ENCODE results near the gene MMP24OS. TPM values are rescaled to one million over a fixed set of nuclear protein-coding genes. Genes with fewer than 3 reads are reported as not detected.

MMP24OS gene
- total RNA-seq, 2 experiments from 2014 or later = 26.4 to 29.2 TPM

DNA sequence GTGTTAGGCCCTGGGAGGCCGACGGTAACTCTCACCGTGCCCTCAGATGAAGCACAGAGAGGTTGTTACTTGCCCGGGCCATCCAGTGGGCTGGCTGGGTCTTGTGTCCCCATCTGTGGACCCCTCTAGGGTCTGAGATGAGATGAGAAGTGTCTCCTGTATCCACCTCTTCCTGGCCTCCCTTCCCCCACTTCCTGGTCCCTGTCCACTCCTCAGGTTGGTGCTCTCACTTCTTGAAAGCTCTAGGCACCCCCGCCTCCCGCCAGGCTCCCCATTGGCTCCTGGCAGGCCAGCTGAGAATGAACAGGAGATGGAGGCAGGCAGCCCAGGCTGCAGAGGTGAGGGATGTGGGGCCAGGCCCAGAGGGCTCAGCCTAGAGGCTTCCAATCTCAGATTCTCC is 1.5 kb downstream of the MMP24OS start:
- peaks cover 11% of the 10 kb centered on the region for H3K4me1 Mint-ChIP-seq (ENCODE audit: low read depth)
- peak overlapping the region; percentile 4 for H3K27ac Mint-ChIP-seq
- intact Hi-C loops (cut with micrococcal nuclease) = loop anchor here (2.0 to 10.0 kb wide), 3 partner anchors 184 to 402 kb away; partner anchors contain the start of genes ACSS2, GGT7, GSS and MYH7B

GRCh38 chr20:35275741-35276251 is 2.1 kb downstream of the MMP24OS start:
- no peak for DNase-seq
- intact Hi-C loops (cut with micrococcal nuclease) = loop anchor here (2.0 to 10.0 kb wide), 3 partner anchors 183 to 401 kb away; partner anchors contain the start of genes ACSS2, GGT7, GSS and MYH7B
- H3K4me1 Mint-ChIP-seq (ENCODE audit: low read depth) = peaks cover 11% of the 10 kb centered on the region
- peaks cover 16% of the 10 kb centered on the region for H3K36me3 Mint-ChIP-seq (ENCODE audit: low read depth)
- H3K9me3 Mint-ChIP-seq = no peaks in the 10 kb centered on the region
- H3K27me3 Mint-ChIP-seq (ENCODE audit: low read depth) = no peaks in the 10 kb centered on the region
- no peak overlapping the region for H3K27ac Mint-ChIP-seq
- peak overlapping the region; percentile 39 for H3K4me3 Mint-ChIP-seq
- CTCF ChIA-PET = interaction anchor here (1.1 to 1.5 kb wide), 2 partner anchors 131 to 172 kb away, joined by 3 to 4 read pairs; no protein-coding TSS in a partner anchor

More for the DNA sequence above, 1.5 kb downstream of the MMP24OS start:
- Mint-ChIP-seq H3K27me3 (ENCODE audit: low read depth) (no peaks in the 10 kb centered on the region), H3K36me3 (ENCODE audit: low read depth) (peaks cover 13% of the 10 kb centered on the region), H3K4me3 (peak overlapping the region; percentile 39), H3K9me3 (no peaks in the 10 kb centered on the region)
- CTCF ChIA-PET = interaction anchor here (0.6 to 0.7 kb wide), 2 partner anchors 23 to 27 kb away, joined by 3 to 4 read pairs; no protein-coding TSS in a partner anchor
- no peak for DNase-seq

DNA sequence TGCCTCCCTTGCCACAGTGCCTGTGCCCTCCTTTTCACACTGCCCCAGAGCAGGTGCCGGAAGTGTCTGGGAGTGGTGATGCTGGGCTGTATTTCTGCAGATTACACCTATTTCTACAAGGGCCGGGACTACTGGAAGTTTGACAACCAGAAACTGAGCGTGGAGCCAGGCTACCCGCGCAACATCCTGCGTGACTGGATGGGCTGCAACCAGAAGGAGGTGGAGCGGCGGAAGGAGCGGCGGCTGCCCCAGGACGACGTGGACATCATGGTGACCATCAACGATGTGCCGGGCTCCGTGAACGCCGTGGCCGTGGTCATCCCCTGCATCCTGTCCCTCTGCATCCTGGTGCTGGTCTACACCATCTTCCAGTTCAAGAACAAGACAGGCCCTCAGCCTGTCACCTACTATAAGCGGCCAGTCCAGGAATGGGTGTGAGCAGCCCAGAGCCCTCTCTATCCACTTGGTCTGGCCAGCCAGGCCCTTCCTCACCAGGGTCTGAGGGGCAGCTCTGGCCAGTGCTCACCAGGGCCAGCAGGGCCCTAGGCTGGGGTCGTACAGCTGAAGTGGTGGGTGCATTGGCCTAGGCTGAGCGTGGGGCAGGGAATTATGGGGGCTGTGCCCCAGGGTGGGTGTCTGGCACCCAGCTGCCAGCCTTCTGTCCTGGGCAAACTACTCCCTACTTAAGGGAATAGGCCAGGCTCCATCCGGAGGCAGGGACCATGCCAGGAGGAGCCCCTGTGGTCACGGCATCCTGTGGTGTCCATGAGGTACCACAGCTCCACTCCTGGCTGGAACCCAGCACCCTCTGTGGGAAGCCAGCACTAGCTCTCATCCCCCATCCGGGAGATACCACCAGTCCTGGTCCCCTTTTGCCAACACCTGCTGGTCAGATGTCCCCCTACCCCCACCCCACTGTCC is 3.5 kb downstream of the MMP24OS start:
- intact Hi-C loops (cut with micrococcal nuclease) = loop anchor here (5.0 to 10.0 kb wide), 2 partner anchors 317 to 400 kb away; partner anchors contain the start of genes ACSS2, GGT7, GSS and MYH7B
- no peaks in the 10 kb centered on the region for H3K27me3 Mint-ChIP-seq (ENCODE audit: low read depth)
- H3K4me1 Mint-ChIP-seq (ENCODE audit: low read depth) = peaks cover 11% of the 10 kb centered on the region
- H3K27ac Mint-ChIP-seq = no peak overlapping the region
- H3K36me3 Mint-ChIP-seq (ENCODE audit: low read depth) = peaks cover 12% of the 10 kb centered on the region
- no peaks in the 10 kb centered on the region for H3K9me3 Mint-ChIP-seq
- no peak for DNase-seq
- CTCF ChIA-PET = interaction anchor here (0.6 to 1.5 kb wide), 3 partner anchors 129 to 178 kb away, joined by 3 to 4 read pairs (median 4); no protein-coding TSS in a partner anchor
- no peak overlapping the region for H3K4me3 Mint-ChIP-seq

GRCh38 chr20:35273449-35274171 is 4.3 kb downstream of the MMP24OS start:
- H3K27me3 Mint-ChIP-seq (ENCODE audit: low read depth) = no peaks in the 10 kb centered on the region
- no peak overlapping the region for H3K27ac Mint-ChIP-seq
- H3K36me3 Mint-ChIP-seq (ENCODE audit: low read depth) = peaks cover 9% of the 10 kb centered on the region
- CTCF ChIA-PET = interaction anchor here (0.6 to 1.3 kb wide), 5 partner anchors 101 to 177 kb away, joined by 3 to 4 read pairs (median 3); no protein-coding TSS in a partner anchor
- peaks cover 11% of the 10 kb centered on the region for H3K4me1 Mint-ChIP-seq (ENCODE audit: low read depth)
- H3K4me3 Mint-ChIP-seq = no peak overlapping the region
- no peaks in the 10 kb centered on the region for H3K9me3 Mint-ChIP-seq
- no peak for DNase-seq
- intact Hi-C loops (cut with micrococcal nuclease) = loop anchor here (10.0 kb wide), 1 partner anchor 399 kb away; the partner anchor contains the start of genes ACSS2 and GGT7

GRCh38 chr20:35271904-35272303 is 6.0 kb downstream of the MMP24OS start:
- Mint-ChIP-seq H3K4me3 (no peak overlapping the region), H3K36me3 (ENCODE audit: low read depth) (peaks cover 3% of the 10 kb centered on the region), H3K4me1 (ENCODE audit: low read depth) (peaks cover 6% of the 10 kb centered on the region), H3K27me3 (ENCODE audit: low read depth) (no peaks in the 10 kb centered on the region), H3K27ac (no peak overlapping the region), H3K9me3 (no peaks in the 10 kb centered on the region)
- intact Hi-C loops (cut with micrococcal nuclease) = loop anchor here (10.0 kb wide), 1 partner anchor 397 kb away; the partner anchor contains the start of genes ACSS2 and GGT7
- CTCF ChIA-PET = interaction anchor here (0.6 to 0.7 kb wide), 2 partner anchors 21 to 51 kb away, joined by 3 read pairs; no protein-coding TSS in a partner anchor
- no peak for DNase-seq

- intact Hi-C loops (cut with micrococcal nuclease) = loop anchor here (10.0 kb wide), 1 partner anchor 396 kb away; the partner anchor contains the start of genes ACSS2 and GGT7
- H3K27ac Mint-ChIP-seq = no peak overlapping the region
- CTCF ChIA-PET = interaction anchor here (0.6 to 1.4 kb wide), 4 partner anchors 20 to 126 kb away, joined by 3 read pairs; no protein-coding TSS in a partner anchor
- H3K4me1 Mint-ChIP-seq (ENCODE audit: low read depth) = peaks cover 3% of the 10 kb centered on the region
- no peak overlapping the region for H3K4me3 Mint-ChIP-seq
- no peaks in the 10 kb centered on the region for H3K27me3 Mint-ChIP-seq (ENCODE audit: low read depth)
- no peak for DNase-seq
- H3K36me3 Mint-ChIP-seq (ENCODE audit: low read depth) = peaks cover 3% of the 10 kb centered on the region
- no peaks in the 10 kb centered on the region for H3K9me3 Mint-ChIP-seq
Observed at GRCh38 chr20:35271073-35271882, 6.6 kb downstream of the MMP24OS start.

DNA sequence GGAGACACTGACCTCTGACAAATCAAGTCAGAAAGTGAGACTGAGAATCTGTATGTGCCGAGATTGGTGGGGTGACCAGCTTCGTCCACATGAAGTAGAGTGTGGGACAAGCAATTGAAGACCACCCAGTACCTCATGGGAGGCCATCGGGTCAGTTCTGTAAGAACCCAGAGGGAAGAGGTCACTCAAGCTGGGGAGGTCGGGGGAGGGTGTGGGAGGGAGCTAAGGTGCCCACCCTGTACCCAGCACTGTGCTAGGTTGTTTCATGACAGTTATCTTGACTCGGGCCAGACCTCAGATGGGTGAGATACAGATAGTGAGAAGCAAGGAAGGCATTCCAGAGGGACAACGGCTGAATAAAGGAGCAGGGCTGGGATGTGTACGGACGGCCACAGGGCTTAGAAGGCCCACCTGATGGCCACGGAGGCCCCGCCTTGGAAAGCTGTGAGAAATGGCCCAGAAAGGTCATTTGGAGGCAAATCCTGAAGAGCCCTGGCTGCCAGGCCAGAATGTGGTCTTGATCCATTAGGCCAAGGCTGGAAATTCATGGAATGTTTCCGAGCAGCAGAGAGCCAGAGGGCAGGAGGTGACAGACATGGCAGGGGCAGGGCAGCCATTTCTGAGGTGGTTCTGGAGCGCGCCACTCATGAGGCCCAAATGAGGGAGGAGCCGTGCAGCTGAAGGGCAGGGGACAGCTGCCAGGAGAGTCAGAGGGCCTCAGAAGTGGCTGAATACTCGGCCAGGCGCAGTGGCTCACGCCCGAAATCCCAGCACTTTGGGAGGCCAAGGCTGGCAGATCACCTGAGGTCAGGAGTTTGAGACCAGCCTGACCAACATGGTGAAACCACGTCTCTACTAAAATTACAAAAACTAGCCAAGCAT is 7.7 kb downstream of the MMP24OS start:
- CTCF ChIA-PET = interaction anchor here (0.7 to 2.1 kb wide), 6 partner anchors 9 to 174 kb away, joined by 3 to 6 read pairs (median 3); partner anchors contain the start of gene EDEM2
- Mint-ChIP-seq H3K4me3 (no peak overlapping the region), H3K27ac (no peak overlapping the region)

DNA sequence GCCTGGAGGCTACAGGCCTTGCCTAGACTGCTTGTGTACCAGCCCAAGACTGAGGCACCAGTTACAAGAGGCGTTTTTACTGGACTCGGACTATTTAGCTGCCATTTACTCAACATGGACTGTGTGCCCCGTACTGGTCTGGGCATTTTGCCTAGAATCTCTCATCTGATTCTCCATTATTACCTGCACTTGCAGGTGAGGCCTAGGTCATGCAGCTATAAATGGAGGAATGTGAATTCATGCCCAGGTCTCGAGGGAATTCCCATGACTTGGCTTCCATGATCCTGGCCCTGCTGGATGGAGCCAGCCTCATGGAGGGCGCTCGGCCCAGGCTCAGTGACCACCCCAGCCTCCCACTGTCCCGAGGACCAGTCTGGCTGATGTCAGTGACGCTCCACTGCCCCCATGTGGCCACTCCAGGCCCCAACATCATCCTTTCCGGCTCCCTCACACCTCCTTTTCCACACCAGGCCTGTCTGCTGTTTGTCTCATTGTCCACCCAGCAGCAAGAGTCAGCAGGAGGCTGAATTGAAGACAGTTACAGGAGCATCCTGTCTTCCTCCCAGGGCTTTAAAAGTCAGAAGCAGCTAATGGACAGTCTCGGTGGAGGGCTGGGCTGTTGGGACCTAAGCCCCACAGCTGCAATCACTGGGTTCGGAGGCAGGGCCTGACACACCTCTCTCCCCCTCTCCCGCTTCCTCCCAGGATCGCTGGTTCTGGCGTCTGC is 8.7 kb downstream of the MMP24OS start:
- intact Hi-C loops (cut with micrococcal nuclease) = loop anchor here (1.0 kb wide), 1 partner anchor 124 kb away; no protein-coding TSS in a partner anchor
- H3K27me3 Mint-ChIP-seq (ENCODE audit: low read depth) = no peaks in the 10 kb centered on the region
- H3K27ac Mint-ChIP-seq = no peak overlapping the region

More for the DNA sequence above, 7.7 kb downstream of the MMP24OS start:
- DNase-seq = no peak
- intact Hi-C loops (cut with micrococcal nuclease) = loop anchor here (10.0 kb wide), 1 partner anchor 395 kb away; the partner anchor contains the start of genes ACSS2 and GGT7
- no peaks in the 10 kb centered on the region for H3K4me1 Mint-ChIP-seq (ENCODE audit: low read depth)
- no peaks in the 10 kb centered on the region for H3K27me3 Mint-ChIP-seq (ENCODE audit: low read depth)
- peaks cover 3% of the 10 kb centered on the region for H3K36me3 Mint-ChIP-seq (ENCODE audit: low read depth)
- no peaks in the 10 kb centered on the region for H3K9me3 Mint-ChIP-seq

DNA sequence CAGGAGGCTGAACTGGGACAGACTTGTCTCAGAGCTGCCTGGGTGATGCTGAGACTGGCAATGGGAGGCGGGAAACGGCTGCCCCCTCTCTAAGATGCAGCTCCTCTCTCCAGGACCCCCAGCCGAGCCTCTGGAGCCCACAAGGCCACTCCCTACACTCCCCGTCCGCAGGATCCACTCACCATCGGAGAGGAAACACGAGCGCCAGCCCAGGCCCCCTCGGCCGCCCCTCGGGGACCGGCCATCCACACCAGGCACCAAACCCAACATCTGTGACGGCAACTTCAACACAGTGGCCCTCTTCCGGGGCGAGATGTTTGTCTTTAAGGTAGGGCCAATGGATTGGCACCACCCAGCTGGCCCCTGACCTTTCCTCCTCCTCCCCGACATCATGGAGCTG is 10.8 kb downstream of the MMP24OS start:
- peaks cover 3% of the 10 kb centered on the region for H3K36me3 Mint-ChIP-seq (ENCODE audit: low read depth)
- CTCF ChIA-PET = interaction anchor here (1.1 kb wide), 2 partner anchors 37 to 171 kb away, joined by 3 read pairs; no protein-coding TSS in a partner anchor
- intact Hi-C loops (cut with micrococcal nuclease) = no loop called here
- no peak for DNase-seq
- H3K9me3 Mint-ChIP-seq = no peaks in the 10 kb centered on the region
- no peaks in the 10 kb centered on the region for H3K27me3 Mint-ChIP-seq (ENCODE audit: low read depth)
- no peaks in the 10 kb centered on the region for H3K4me1 Mint-ChIP-seq (ENCODE audit: low read depth)
- H3K4me3 Mint-ChIP-seq = no peak overlapping the region
- H3K27ac Mint-ChIP-seq = no peak overlapping the region

More for the DNA sequence above, 8.7 kb downstream of the MMP24OS start:
- no peaks in the 10 kb centered on the region for H3K4me1 Mint-ChIP-seq (ENCODE audit: low read depth)
- H3K4me3 Mint-ChIP-seq = no peak overlapping the region
- H3K36me3 Mint-ChIP-seq (ENCODE audit: low read depth) = peaks cover 3% of the 10 kb centered on the region
- peak; percentile 64 for DNase-seq
- no peaks in the 10 kb centered on the region for H3K9me3 Mint-ChIP-seq
- CTCF ChIA-PET = interaction anchor here (0.6 to 2.1 kb wide), 10 partner anchors 9 to 533 kb away, joined by 3 to 9 read pairs (median 6); partner anchors contain the start of gene EDEM2

All from activated naive CD4-positive, alpha-beta T cell treated with anti-CD3 and anti-CD28 coated beads for 36 hours (primary cell).